ENCODE data around the gene PDE4A. TPM values are rescaled to one million over a fixed set of nuclear protein-coding genes. Genes with fewer than 3 reads are reported as not detected.

PDE4A gene
- total and polyA plus RNA-seq, 2 of the 13 experiments (the other 11 are each of a cell fraction or from before 2014, with no cell fraction given), result 1.1 to 4.1 TPM

DNA sequence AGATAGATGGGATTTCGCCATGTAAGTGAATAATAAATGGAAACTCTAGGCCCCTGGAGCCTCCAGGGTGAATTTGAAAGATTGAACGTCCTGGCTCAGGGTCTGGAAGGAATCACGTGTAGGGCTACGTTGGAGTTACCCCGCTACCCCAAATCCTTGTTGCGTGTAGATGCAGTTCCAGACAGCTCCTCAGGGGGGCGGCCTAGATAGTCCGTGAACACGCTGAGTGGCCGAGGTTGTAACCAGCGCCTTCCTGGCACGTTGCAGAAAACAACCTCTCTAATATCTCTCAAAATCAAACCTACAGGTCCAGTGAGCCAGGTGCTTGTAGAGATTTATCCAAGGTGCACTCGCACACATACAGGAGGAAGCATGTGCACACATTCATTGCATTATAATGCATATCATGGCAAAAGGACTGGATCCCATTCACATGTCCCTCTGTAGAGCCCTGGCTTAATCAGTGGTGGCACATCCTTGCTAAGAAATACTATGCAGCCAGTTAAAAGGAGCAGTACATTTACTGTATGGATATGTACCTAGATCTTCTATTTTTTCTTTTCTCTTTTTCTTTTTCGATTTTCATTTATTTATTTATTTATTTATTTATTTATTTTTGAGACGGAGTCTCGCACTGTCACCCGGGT, 85.4 kb downstream of the PDE4A start (continued):
- TF ChIP-seq, protein P1, sequence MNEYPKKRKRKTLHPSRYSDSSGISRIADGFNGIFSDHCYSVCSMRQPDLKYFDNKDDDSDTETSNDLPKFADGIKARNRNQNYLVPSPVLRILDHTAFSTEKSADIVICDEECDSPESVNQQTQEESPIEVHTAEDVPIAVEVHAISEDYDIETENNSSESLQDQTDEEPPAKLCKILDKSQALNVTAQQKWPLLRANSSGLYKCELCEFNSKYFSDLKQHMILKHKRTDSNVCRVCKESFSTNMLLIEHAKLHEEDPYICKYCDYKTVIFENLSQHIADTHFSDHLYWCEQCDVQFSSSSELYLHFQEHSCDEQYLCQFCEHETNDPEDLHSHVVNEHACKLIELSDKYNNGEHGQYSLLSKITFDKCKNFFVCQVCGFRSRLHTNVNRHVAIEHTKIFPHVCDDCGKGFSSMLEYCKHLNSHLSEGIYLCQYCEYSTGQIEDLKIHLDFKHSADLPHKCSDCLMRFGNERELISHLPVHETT (CRISPR knock-in tag; conservative IDR thresholded peaks at IDR 0.05), result no peak
- TF ChIP-seq ERF (CRISPR knock-in tag; IDR thresholded peaks at IDR 0.05) (peak; percentile 36; the same call in 1 of the 2 replicates), ZNF329 (CRISPR knock-in tag; IDR thresholded peaks at IDR 0.05; ENCODE audit: low read depth) (no peak), ZMYM3 (CRISPR knock-in tag; IDR thresholded peaks at IDR 0.05) (peak; percentile 51; the same call in 1 of the 2 replicates), HMG20B (CRISPR knock-in tag; conservative IDR thresholded peaks at IDR 0.05) (no peak), RAD21 (CRISPR knock-in tag; IDR thresholded peaks at IDR 0.05) (peak; percentile 52; the same call in 1 of the 2 replicates), STAG1 (CRISPR knock-in tag; IDR thresholded peaks at IDR 0.05) (peak; percentile 61), ZNF224 (CRISPR knock-in tag; IDR thresholded peaks at IDR 0.05) (no peak), MAZ (IDR thresholded peaks at IDR 0.05; ENCODE audit: borderline replicate concordance, low read depth, low read length) (no peak), MAZ (CRISPR knock-in tag; IDR thresholded peaks at IDR 0.05; ENCODE audit: low read depth) (no peak), NFATC3 (CRISPR knock-in tag; IDR thresholded peaks at IDR 0.05) (no peak), ZFP82 (CRISPR knock-in tag; IDR thresholded peaks at IDR 0.05; ENCODE audit: borderline replicate concordance) (no peak), ZNF569 (CRISPR knock-in tag; IDR thresholded peaks at IDR 0.05; ENCODE audit: borderline replicate concordance) (no peak), HNRNPUL1 (IDR thresholded peaks at IDR 0.05; ENCODE audit: low read depth, low read length) (no peak), ARNTL (CRISPR knock-in tag; IDR thresholded peaks at IDR 0.05) (0 out of 2 replicates have a peak, but pooled peaks have one; percentile 36), ZNF34 (CRISPR knock-in tag; IDR thresholded peaks at IDR 0.05; ENCODE audit: borderline replicate concordance) (no peak)
- TF ChIP-seq, protein P2, sequence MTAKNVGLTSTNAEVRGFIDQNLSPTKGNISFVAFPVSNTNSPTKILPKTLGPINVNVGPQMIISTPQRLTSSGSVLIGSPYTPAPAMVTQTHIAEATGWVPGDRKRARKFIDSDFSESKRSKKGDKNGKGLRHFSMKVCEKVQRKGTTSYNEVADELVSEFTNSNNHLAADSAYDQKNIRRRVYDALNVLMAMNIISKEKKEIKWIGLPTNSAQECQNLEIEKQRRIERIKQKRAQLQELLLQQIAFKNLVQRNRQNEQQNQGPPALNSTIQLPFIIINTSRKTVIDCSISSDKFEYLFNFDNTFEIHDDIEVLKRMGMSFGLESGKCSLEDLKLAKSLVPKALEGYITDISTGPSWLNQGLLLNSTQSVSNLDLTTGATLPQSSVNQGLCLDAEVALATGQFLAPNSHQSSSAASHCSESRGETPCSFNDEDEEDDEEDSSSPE (CRISPR knock-in tag; IDR thresholded peaks at IDR 0.05), result 0 out of 2 replicates have a peak, but pooled peaks have one; percentile 35
- TF ChIP-seq, protein P3, sequence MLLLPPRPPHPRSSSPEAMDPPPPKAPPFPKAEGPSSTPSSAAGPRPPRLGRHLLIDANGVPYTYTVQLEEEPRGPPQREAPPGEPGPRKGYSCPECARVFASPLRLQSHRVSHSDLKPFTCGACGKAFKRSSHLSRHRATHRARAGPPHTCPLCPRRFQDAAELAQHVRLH (CRISPR knock-in tag; IDR thresholded peaks at IDR 0.05; ENCODE audit: borderline replicate concordance, low read depth), result peak; percentile 34; the same call in 1 of the 2 replicates
- TF ChIP-seq, protein P4, sequence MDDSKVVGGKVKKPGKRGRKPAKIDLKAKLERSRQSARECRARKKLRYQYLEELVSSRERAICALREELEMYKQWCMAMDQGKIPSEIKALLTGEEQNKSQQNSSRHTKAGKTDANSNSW (CRISPR knock-in tag; IDR thresholded peaks at IDR 0.05; ENCODE audit: borderline replicate concordance), result no peak
- TF ChIP-seq, protein P5, sequence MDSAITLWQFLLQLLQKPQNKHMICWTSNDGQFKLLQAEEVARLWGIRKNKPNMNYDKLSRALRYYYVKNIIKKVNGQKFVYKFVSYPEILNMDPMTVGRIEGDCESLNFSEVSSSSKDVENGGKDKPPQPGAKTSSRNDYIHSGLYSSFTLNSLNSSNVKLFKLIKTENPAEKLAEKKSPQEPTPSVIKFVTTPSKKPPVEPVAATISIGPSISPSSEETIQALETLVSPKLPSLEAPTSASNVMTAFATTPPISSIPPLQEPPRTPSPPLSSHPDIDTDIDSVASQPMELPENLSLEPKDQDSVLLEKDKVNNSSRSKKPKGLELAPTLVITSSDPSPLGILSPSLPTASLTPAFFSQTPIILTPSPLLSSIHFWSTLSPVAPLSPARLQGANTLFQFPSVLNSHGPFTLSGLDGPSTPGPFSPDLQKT (CRISPR knock-in tag; IDR thresholded peaks at IDR 0.05; ENCODE audit: borderline replicate concordance), result no peak
- TF ChIP-seq, protein P6, sequence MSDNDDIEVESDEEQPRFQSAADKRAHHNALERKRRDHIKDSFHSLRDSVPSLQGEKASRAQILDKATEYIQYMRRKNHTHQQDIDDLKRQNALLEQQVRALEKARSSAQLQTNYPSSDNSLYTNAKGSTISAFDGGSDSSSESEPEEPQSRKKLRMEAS (IDR thresholded peaks at IDR 0.05), result peak; percentile 50
- TF ChIP-seq, protein P7, sequence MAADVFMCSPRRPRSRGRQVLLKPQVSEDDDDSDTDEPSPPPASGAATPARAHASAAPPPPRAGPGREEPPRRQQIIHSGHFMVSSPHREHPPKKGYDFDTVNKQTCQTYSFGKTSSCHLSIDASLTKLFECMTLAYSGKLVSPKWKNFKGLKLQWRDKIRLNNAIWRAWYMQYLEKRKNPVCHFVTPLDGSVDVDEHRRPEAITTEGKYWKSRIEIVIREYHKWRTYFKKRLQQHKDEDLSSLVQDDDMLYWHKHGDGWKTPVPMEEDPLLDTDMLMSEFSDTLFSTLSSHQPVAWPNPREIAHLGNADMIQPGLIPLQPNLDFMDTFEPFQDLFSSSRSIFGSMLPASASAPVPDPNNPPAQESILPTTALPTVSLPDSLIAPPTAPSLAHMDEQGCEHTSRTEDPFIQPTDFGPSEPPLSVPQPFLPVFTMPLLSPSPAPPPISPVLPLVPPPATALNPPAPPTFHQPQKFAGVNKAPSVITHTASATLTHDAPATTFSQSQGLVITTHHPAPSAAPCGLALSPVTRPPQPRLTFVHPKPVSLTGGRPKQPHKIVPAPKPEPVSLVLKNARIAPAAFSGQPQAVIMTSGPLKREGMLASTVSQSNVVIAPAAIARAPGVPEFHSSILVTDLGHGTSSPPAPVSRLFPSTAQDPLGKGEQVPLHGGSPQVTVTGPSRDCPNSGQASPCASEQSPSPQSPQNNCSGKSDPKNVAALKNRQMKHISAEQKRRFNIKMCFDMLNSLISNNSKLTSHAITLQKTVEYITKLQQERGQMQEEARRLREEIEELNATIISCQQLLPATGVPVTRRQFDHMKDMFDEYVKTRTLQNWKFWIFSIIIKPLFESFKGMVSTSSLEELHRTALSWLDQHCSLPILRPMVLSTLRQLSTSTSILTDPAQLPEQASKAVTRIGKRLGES (CRISPR knock-in tag; IDR thresholded peaks at IDR 0.05; ENCODE audit: borderline replicate concordance), result no peak
